Esophagus muscularis mucosa (tissue), 4 donors: Measurements from ENCODE around the gene HAUS5. TPM values are rescaled to one million over a fixed set of nuclear protein-coding genes. Genes with fewer than 3 reads are reported as not detected.

Source experiments
- DNase-seq: peaks from one replicate; pipeline ENCODE4 v3.0.0-alpha.2; 2017; ENCODE audit errors: extremely low spot score
- H3K27ac ChIP-seq, 4 donors: fragments of 200-600 bp; sonication (generic); replicated peaks in 1 of 4; 1 replicate in 3 of 4; 2 replicates in 1 of 4; pipeline ENCODE4 v1.5.1; 2016 to 2019; ENCODE audit warnings: mild to moderate bottlenecking in 1 of 4
- H3K27me3 ChIP-seq, 4 donors: fragments of 200-600 bp; sonication (generic); one replicate each; pipeline versions ENCODE4 v1.5.1 to v1.6.0; 2016 to 2019
- H3K36me3 ChIP-seq, 4 donors: fragments of 200-600 bp; sonication (generic); one replicate each; pipeline ENCODE4 v1.5.1; 2016 to 2019
- H3K4me1 ChIP-seq, 4 donors: fragments of 200-600 bp; sonication (generic); one replicate each; pipeline ENCODE4 v1.5.1; 2016 to 2019
- H3K4me3 ChIP-seq, 4 donors: fragments of 200-600 bp; sonication (generic); 1 replicate in 2 of 4; 2 replicates in 2 of 4; pipeline ENCODE4 v1.5.1; 2016 to 2019; ENCODE audit warnings: mild to moderate bottlenecking in 4 of 4, moderate library complexity in 1 of 4
- H3K9me3 ChIP-seq, 4 donors: fragments of 200-600 bp; sonication (generic); 1 replicate in 3 of 4; 2 replicates in 1 of 4; pipeline ENCODE4 v1.5.1; 2016 to 2019
- CTCF ChIP-seq, 3 experiments: fragments of 200-600 bp in 2 of 3; fragments of 450-650 bp in 1 of 3; sonication (generic) in 2 of 3; IDR thresholded peaks; one replicate each; pipeline ENCODE4 v1.5.1; 2017 to 2019; ENCODE audit warnings: antibody characterized with exemption in 3 of 3, mild to moderate bottlenecking in 2 of 3, moderate library complexity in 1 of 3
- EP300 ChIP-seq: sonication (generic); formaldehyde crosslinking; IDR thresholded peaks from one replicate; pipeline ENCODE4 v1.6.1; 2017; ENCODE audit warnings: antibody characterized with exemption
- POLR2A ChIP-seq: fragments of 450-650 bp; IDR thresholded peaks from one replicate; pipeline ENCODE4 v1.6.1; 2017; ENCODE audit warnings: antibody characterized with exemption, moderate library complexity, mild to moderate bottlenecking, low read depth
- POLR2AphosphoS5 ChIP-seq, 2 donors: sonication (generic); formaldehyde crosslinking; IDR thresholded peaks; one replicate each; pipeline ENCODE4 v1.6.1; 2017; ENCODE audit warnings: antibody characterized with exemption in 2 of 2
- WGBS: methylation state at CpG from one replicate; pipeline ENCODE4 v1.1.5; 2018; 5-methylcytosine and 5-hydroxymethylcytosine counted together
- intact Hi-C: fragments of 100-400 bp; cut with DNase I; formaldehyde crosslinking; loops from one replicate; pipeline ENCODE4 v1.15.1; 2023
- total RNA-seq, 4 donors: library from RNA; depleted of rRNA; stranded (reverse); fragments of >200 nt; gene quantifications; one replicate each; pipeline versions ENCODE4 v1.1.0 to v1.2.1, GENCODE V29; 2016

HAUS5 gene
- total RNA-seq, 4 donors from 2014 or later = 3.7 to 4.7 (median 4.3) TPM

GRCh38 chr19:35565016-35565856 is 47.3 kb upstream of the HAUS5 start:
- H3K4me1 ChIP-seq = no peaks in the 10 kb centered on the region
- H3K36me3 ChIP-seq = no peaks in the 10 kb centered on the region
- H3K4me3 ChIP-seq = no peak overlapping the region
- WGBS = 82% methylated on average over 8 of the region's 12 CpGs
- no peaks in the 10 kb centered on the region for H3K9me3 ChIP-seq
- DNase-seq = no peak
- H3K27ac ChIP-seq = no peak overlapping the region
- TF ChIP-seq POLR2AphosphoS5 (IDR thresholded peaks at IDR 0.05) (no peak), CTCF (IDR thresholded peaks at IDR 0.05) (no peak), EP300 (no peak), POLR2A (no peak)
- peaks cover 0 to 68% (median 2%) of the 10 kb centered on the region in 4 donors for H3K27me3 ChIP-seq
- intact Hi-C loops = no loop called here

GRCh38 chr19:35566738-35567137 is 45.8 kb upstream of the HAUS5 start:
- Histone ChIP-seq H3K4me1 (no peaks in the 10 kb centered on the region), H3K27me3 (peaks cover 0 to 67% (median 2%) of the 10 kb centered on the region in 4 donors), H3K36me3 (no peaks in the 10 kb centered on the region), H3K4me3 (no peak overlapping the region), H3K27ac (no peak overlapping the region), H3K9me3 (no peaks in the 10 kb centered on the region)
- 89% methylated on average over 7 of the region's 7 CpGs for WGBS
- TF ChIP-seq CTCF (IDR thresholded peaks at IDR 0.05) (no peak), POLR2A (no peak), EP300 (no peak), POLR2AphosphoS5 (IDR thresholded peaks at IDR 0.05) (no peak)
- intact Hi-C loops = no loop called here
- DNase-seq = no peak

- H3K9me3 ChIP-seq = no peaks in the 10 kb centered on the region
- no peak overlapping the region for H3K27ac ChIP-seq
- H3K27me3 ChIP-seq = peaks cover 0 to 46% (median 2%) of the 10 kb centered on the region in 4 donors
- H3K4me3 ChIP-seq = no peak overlapping the region
- no peaks in the 10 kb centered on the region for H3K4me1 ChIP-seq
- intact Hi-C loops = no loop called here
- DNase-seq = no peak
- no peaks in the 10 kb centered on the region for H3K36me3 ChIP-seq
- 31% methylated on average over 2 of the region's 5 CpGs for WGBS
- TF ChIP-seq EP300 (no peak), POLR2A (no peak), CTCF (IDR thresholded peaks at IDR 0.05) (no peak), POLR2AphosphoS5 (IDR thresholded peaks at IDR 0.05) (no peak)
Measured at GRCh38 chr19:35569281-35569781, 43.2 kb upstream of the HAUS5 start.

GRCh38 chr19:35571406-35571965 is 41.0 kb upstream of the HAUS5 start:
- Histone ChIP-seq H3K4me1 (no peaks in the 10 kb centered on the region), H3K36me3 (no peaks in the 10 kb centered on the region), H3K9me3 (peaks cover 0 to 11% (median 10%) of the 10 kb centered on the region in 4 donors), H3K27me3 (peaks cover 0 to 34% (median 2%) of the 10 kb centered on the region in 4 donors), H3K27ac (no peak overlapping the region), H3K4me3 (no peak overlapping the region)
- TF ChIP-seq POLR2AphosphoS5 (IDR thresholded peaks at IDR 0.05) (no peak), CTCF (IDR thresholded peaks at IDR 0.05) (no peak), EP300 (no peak), POLR2A (no peak)
- intact Hi-C loops = no loop called here
- DNase-seq = no peak
- 69% methylated on average over 1 of the region's 1 CpG for WGBS
